AG10803 (cell line): ENCODE measurements around the gene PRKCE.

ENCODE experiments used
- DNase-seq: peaks from one replicate; pipeline ENCODE4 v3.0.0; 2010; ENCODE audit warnings: low read depth
- H3K4me3 ChIP-seq: 2 replicates; pipeline ENCODE4 v1.5.1; 2011; ENCODE audit warnings: mild to moderate bottlenecking, low read length, control low read depth
- TF ChIP-seq, protein P1 (sequence below): conservative IDR thresholded peaks from 2 replicates; pipeline ENCODE4 v1.5.1; 2011; ENCODE audit warnings: mild to moderate bottlenecking, low read length, control low read depth, inconsistent platforms

The PRKCE gene

DNA sequence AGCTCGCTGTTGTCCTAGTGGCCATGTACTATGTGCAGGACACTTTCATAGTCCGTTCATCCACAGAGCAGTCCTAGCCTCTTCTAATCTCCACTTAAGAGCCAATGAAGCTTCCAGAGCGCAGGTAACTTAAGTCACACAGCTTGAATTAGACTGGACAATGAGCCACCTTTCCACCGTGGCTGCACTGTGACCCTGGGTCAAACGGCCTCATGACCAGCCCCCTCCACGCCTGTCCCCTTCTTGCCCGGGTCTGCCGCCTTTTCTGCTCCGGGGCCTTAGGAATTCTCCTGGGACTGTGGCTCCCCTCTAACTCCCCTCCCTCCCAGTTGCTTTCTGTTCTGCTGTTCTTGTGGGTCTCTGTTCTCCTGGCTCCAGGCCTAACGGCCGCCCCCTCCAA lies 8.4 kb upstream of the PRKCE start:
- no peak for DNase-seq
- TF ChIP-seq, protein P1, sequence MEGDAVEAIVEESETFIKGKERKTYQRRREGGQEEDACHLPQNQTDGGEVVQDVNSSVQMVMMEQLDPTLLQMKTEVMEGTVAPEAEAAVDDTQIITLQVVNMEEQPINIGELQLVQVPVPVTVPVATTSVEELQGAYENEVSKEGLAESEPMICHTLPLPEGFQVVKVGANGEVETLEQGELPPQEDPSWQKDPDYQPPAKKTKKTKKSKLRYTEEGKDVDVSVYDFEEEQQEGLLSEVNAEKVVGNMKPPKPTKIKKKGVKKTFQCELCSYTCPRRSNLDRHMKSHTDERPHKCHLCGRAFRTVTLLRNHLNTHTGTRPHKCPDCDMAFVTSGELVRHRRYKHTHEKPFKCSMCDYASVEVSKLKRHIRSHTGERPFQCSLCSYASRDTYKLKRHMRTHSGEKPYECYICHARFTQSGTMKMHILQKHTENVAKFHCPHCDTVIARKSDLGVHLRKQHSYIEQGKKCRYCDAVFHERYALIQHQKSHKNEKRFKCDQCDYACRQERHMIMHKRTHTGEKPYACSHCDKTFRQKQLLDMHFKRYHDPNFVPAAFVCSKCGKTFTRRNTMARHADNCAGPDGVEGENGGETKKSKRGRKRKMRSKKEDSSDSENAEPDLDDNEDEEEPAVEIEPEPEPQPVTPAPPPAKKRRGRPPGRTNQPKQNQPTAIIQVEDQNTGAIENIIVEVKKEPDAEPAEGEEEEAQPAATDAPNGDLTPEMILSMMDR = no peak

DNA sequence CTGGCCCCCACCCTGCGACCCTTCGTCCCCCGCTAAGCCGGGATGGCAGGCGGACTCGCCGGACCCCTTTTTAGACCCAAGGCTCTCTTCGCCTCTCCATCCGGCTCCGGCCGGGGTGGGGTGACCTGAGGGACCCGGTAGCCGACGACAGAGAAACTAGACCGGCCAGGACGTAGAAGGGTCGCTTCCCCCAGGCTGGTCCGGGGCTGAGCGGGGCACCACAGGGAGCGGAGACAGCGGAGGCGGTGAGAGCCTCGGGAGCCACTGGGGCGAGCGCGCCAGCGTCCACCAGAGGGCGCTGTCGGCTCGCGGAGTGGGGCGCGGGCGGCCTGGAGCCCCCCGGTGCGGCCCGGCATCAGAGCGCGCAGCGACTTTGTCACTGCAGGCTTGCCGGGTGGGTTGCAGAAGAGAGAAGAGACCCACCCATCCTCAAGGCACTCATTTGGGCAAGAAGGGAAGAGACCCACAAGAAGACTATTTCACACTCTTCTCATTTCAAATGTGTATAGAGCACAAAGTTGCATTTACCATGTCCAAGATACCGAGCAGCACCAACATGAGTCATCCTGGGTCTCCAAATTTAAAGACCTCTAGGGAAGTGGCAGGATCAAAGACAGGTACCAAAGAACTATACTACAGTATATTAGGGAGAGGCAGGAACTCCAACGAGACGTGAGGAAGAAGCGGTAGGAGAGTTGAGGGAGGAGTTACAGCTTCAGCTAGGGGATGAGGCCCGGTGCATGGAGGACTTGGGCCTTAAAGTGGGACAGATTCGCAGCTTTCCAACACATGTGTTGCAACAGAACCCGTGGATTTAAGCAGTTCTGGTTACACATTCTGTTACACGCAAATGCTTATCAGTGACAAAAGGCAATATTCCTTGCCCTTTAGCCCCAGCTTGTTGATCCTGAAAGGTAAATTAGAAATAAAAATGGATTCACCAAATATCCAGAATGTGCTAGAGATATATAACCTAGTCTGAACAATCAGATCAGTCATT lies 7.6 kb upstream of the PRKCE start:
- peak; percentile 54 for DNase-seq
- TF ChIP-seq, protein P1 = peak; percentile 58
- H3K4me3 ChIP-seq = peak overlapping the region; percentile 73

More for the DNA sequence above, 8.4 kb upstream of the PRKCE start:
- H3K4me3 ChIP-seq = peak overlapping the region; percentile 73

DNA sequence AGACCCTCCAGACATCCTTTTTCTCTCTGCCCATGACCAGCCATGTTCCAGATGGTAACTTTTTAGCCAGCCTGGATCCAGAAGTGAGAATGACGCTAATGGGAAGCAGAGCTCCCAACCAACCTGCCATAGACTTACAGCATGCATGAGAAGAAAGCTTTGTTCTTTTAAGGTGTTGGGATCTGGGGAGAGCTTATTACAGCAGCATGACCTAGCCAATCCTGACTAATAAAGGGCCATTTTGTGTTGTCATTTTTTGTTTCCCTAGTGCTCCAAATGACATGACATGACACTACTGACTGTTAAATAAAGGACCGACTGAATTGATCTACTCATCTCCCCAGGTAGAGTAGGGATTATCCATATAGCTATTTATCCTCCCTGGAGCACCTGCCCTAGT lies 5.2 kb upstream of the PRKCE start:
- no peak overlapping the region for H3K4me3 ChIP-seq
- no peak for DNase-seq
- TF ChIP-seq, protein P1 = no peak

DNA sequence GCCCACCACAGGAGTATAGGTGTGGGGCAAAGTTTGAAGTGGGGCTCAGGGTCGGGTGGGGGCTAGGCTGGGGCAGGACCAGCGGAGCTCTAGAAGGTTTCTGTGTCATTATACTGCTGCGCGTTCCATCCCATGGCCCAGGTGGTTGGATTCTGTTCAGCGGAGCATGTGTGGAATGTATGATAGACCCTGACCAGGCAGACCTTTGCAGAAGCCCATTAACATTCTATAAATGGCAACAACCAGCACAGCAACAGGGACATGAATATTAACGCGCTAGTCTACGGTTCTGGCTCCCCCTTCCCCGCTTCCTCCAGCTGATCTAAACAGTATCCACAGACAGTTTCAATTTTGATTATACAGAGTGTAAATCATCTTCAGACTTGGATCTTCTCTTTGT lies 4.1 kb upstream of the PRKCE start:
- no peak for DNase-seq
- H3K4me3 ChIP-seq = no peak overlapping the region
- TF ChIP-seq, protein P1 = no peak

DNA sequence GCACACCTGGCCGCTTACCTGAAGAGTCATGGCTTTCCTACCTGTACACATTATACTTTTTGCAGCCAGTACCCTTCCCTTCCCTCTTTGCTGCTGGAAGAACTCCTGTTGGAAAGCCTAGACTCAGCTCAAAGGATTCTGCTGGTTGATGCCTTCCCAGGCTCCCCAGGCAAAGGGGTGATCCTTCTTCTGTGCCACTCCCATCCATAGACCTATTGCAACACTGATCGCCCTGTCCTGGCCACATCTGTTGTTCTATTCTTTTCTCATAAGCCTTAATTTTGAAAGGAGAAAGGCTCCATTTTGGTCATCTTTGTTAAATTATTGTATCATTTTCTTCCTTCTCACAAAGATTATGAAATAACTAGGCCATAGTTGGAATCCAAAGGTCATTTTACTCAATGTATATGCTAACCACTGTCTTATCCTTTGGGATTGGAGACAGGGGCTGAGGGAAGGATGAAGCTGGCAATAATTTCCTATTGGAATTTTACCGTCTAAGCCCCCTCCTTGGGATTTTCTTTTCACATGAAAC lies 3.4 kb upstream of the PRKCE start:
- DNase-seq = peak; percentile 15
- TF ChIP-seq, protein P1 = no peak
- H3K4me3 ChIP-seq = no peak overlapping the region

DNA sequence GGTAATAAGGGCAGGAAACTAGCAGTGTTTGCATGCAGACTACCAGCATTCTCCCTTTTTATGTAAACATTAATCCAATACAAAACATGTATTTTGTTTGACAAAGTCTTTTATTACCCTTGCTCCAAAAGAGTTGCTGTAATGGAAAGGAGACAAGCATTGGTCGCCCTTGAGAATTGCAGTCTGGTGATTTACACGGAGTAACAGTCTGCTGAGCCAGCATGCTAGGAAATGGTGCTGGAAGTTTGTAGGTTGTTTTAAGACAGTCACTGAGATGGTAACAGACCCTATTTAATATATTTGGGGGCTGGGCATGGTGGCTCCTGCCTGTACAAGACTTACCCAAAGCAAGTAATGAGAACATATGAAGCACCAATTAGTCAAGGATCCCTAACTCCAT lies 2.8 kb upstream of the PRKCE start:
- no peak for DNase-seq
- H3K4me3 ChIP-seq = no peak overlapping the region
- TF ChIP-seq, protein P1 = no peak

DNA sequence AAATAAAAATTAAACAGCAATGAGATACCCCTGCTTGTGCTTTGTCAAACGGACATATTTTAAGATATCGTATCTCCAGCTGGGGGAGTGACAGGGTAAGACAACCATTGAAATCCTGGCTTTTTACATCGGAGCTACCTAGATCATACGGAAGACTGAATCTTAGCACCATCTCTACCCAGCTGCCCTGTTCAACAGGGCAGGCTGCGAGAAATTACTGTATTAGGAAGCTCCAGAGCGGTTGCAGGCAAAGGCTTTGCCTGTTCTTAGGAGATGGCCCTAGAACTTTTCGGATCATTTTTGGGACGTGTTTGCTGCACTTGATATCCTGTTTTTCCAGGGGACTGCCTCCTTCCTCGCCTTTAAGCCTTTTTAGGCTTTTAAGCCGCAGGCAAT lies 2.0 kb upstream of the PRKCE start:
- peak; percentile 34 for DNase-seq
- peak overlapping the region; percentile 91 for H3K4me3 ChIP-seq
- TF ChIP-seq, protein P1 = peak; percentile 16
